MM.1S (cell line): ENCODE results near the gene TAF5L.

Experiments
- DNase-seq: peaks from one replicate; pipeline ENCODE4 v3.0.0-alpha.2; 2015
- H2AFZ ChIP-seq: fragments of 300-600 bp; sonication (generic); 2 replicates; pipeline ENCODE4 v1.6.0; 2016; ENCODE audit warnings: antibody characterized with exemption, low read length
- H3F3A ChIP-seq: fragments of 300-600 bp; sonication (generic); 2 replicates; pipeline ENCODE4 v1.6.1; 2016; ENCODE audit warnings: mild to moderate bottlenecking, antibody characterized with exemption, low read length, moderate library complexity, mixed read lengths; ENCODE audit not compliant: insufficient read depth
- H3K27ac ChIP-seq: fragments of 300-600 bp; sonication (generic); 2 replicates; pipeline ENCODE4 v1.5.1; 2016; ENCODE audit warnings: mild to moderate bottlenecking, low read length
- H3K27me3 ChIP-seq: fragments of 300-600 bp; sonication (generic); replicated peaks from 2 replicates; pipeline ENCODE4 v1.6.0; 2016; ENCODE audit warnings: low read length; ENCODE audit not compliant: insufficient read depth
- H3K36me3 ChIP-seq: fragments of 300-600 bp; sonication (generic); replicated peaks from 2 replicates; pipeline ENCODE4 v1.6.1; 2016; ENCODE audit warnings: mild to moderate bottlenecking, low read length, mixed read lengths; ENCODE audit not compliant: insufficient read depth
- H3K4me1 ChIP-seq: fragments of 300-600 bp; sonication (generic); 2 replicates; pipeline ENCODE4 v1.6.1; 2016; ENCODE audit warnings: low read length, mixed read lengths
- H3K4me2 ChIP-seq: fragments of 300-600 bp; sonication (generic); 2 replicates; pipeline ENCODE4 v1.6.0; 2016; ENCODE audit warnings: low read depth, low read length
- H3K4me3 ChIP-seq: fragments of 300-600 bp; sonication (generic); 2 replicates; pipeline ENCODE4 v1.5.1; 2016; ENCODE audit warnings: low read length, mixed read lengths
- H3K79me2 ChIP-seq: fragments of 300-600 bp; sonication (generic); 2 replicates; pipeline ENCODE4 v1.6.1; 2016; ENCODE audit warnings: mixed run types, low read length, mixed read lengths
- H3K9ac ChIP-seq: fragments of 300-600 bp; sonication (generic); 2 replicates; pipeline ENCODE4 v1.6.1; 2016; ENCODE audit warnings: low read length, mixed read lengths
- H3K9me2 ChIP-seq: fragments of 300-600 bp; sonication (generic); replicated peaks from 2 replicates; pipeline ENCODE4 v1.6.1; 2016; ENCODE audit warnings: mild to moderate bottlenecking, low read length, mixed read lengths; ENCODE audit not compliant: insufficient read depth
- H3K9me3 ChIP-seq: fragments of 300-600 bp; sonication (generic); replicated peaks from 2 replicates; pipeline ENCODE4 v1.6.1; 2016; ENCODE audit warnings: mild to moderate bottlenecking, low read length, mixed read lengths; ENCODE audit not compliant: insufficient read depth
- H4K20me1 ChIP-seq: fragments of 300-600 bp; sonication (generic); 2 replicates; pipeline ENCODE4 v1.6.1; 2016; ENCODE audit warnings: mild to moderate bottlenecking, low read length, moderate library complexity, mixed read lengths; ENCODE audit not compliant: insufficient read depth
- EZH2 ChIP-seq: fragments of 300-600 bp; sonication (generic); optimal IDR thresholded peaks from 2 replicates; pipeline ENCODE3; 2017; ENCODE audit warnings: low read depth, mild to moderate bottlenecking, antibody characterized with exemption, low read length, mixed read lengths
- EZH2phosphoT487 ChIP-seq: fragments of 300-600 bp; sonication (generic); IDR thresholded peaks from 2 replicates; pipeline ENCODE4 v1.6.1; 2018; ENCODE audit warnings: antibody characterized with exemption, low read length
- TF ChIP-seq, protein P1 (sequence below): fragments of 300-600 bp; sonication (generic); IDR thresholded peaks from 2 replicates; pipeline ENCODE4 v1.5.1; 2016; ENCODE audit warnings: antibody characterized with exemption, low read length, mixed read lengths

TAF5L gene

DNA sequence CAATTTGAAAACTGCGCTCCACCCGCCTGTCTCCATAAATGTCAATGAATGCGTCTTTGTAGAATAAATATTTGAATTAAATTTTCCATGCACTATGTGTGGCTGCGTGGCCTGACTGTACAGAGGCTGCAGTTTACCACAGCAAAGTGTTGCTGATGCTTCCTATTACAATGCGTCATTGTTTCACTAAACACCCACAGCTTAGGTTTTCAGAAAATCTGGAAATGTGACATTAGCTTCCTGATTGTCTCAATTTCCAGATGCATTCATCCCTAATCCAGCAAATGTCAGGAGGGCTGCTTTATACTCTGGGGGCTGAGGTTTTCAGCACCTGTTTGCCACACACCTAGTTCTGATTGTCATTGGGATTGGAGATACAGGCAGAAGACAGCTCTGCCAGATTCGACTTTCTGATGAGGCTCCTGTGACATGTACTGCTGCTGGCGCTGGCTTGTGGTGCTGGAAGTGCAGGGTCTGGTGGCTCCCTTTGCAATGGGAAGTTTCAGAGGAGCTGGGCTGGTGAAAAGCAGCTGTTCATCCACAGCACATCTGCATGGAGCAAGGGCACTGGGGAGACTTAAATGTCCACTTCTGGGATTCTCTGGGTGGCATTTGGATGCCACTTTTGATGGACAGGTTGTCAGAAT is 40.1 kb upstream of the TAF5L start:
- H3K9me2 ChIP-seq: no peaks in the 10 kb centered on the region
- H3K27ac ChIP-seq: no peak overlapping the region
- no peak overlapping the region for H3K4me3 ChIP-seq
- no peak overlapping the region for H3K4me2 ChIP-seq
- no peak for TF ChIP-seq EZH2
- TF ChIP-seq EZH2phosphoT487: no peak
- TF ChIP-seq, protein P1, sequence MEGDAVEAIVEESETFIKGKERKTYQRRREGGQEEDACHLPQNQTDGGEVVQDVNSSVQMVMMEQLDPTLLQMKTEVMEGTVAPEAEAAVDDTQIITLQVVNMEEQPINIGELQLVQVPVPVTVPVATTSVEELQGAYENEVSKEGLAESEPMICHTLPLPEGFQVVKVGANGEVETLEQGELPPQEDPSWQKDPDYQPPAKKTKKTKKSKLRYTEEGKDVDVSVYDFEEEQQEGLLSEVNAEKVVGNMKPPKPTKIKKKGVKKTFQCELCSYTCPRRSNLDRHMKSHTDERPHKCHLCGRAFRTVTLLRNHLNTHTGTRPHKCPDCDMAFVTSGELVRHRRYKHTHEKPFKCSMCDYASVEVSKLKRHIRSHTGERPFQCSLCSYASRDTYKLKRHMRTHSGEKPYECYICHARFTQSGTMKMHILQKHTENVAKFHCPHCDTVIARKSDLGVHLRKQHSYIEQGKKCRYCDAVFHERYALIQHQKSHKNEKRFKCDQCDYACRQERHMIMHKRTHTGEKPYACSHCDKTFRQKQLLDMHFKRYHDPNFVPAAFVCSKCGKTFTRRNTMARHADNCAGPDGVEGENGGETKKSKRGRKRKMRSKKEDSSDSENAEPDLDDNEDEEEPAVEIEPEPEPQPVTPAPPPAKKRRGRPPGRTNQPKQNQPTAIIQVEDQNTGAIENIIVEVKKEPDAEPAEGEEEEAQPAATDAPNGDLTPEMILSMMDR: no peak
- no peaks in the 10 kb centered on the region for H3F3A ChIP-seq
- DNase-seq: no peak
- H3K79me2 ChIP-seq: no peaks in the 10 kb centered on the region
- no peaks in the 10 kb centered on the region for H3K36me3 ChIP-seq
- H3K9ac ChIP-seq: no peak overlapping the region
- no peaks in the 10 kb centered on the region for H3K9me3 ChIP-seq
- H4K20me1 ChIP-seq: no peaks in the 10 kb centered on the region
- H3K4me1 ChIP-seq: no peaks in the 10 kb centered on the region
- no peaks in the 10 kb centered on the region for H3K27me3 ChIP-seq
- no peak overlapping the region for H2AFZ ChIP-seq

- Histone ChIP-seq H3K4me2 (no peak overlapping the region), H3K4me1 (no peaks in the 10 kb centered on the region), H3F3A (no peaks in the 10 kb centered on the region), H4K20me1 (no peaks in the 10 kb centered on the region), H3K4me3 (no peak overlapping the region), H3K9me2 (no peaks in the 10 kb centered on the region), H3K9me3 (no peaks in the 10 kb centered on the region), H3K79me2 (no peaks in the 10 kb centered on the region), H3K36me3 (peaks cover 2% of the 10 kb centered on the region; the same call in 1 of the 2 replicates), H3K9ac (no peak overlapping the region), H2AFZ (no peak overlapping the region), H3K27ac (no peak overlapping the region), H3K27me3 (no peaks in the 10 kb centered on the region)
- TF ChIP-seq EZH2phosphoT487 (no peak), EZH2 (no peak)
- TF ChIP-seq, protein P1: no peak
- no peak for DNase-seq
Observed at GRCh38 chr1:229664133-229664689, 38.3 kb upstream of the TAF5L start.

- Histone ChIP-seq H2AFZ (no peak overlapping the region), H3K27me3 (no peaks in the 10 kb centered on the region), H3K36me3 (peaks cover 6% of the 10 kb centered on the region; the same call in 1 of the 2 replicates), H3K9me3 (no peaks in the 10 kb centered on the region), H3K4me1 (no peaks in the 10 kb centered on the region), H3K9me2 (no peaks in the 10 kb centered on the region), H3K4me2 (no peak overlapping the region), H4K20me1 (no peaks in the 10 kb centered on the region), H3K4me3 (no peak overlapping the region), H3K79me2 (no peaks in the 10 kb centered on the region; the same call in 1 of the 2 replicates), H3F3A (no peaks in the 10 kb centered on the region), H3K27ac (no peak overlapping the region), H3K9ac (no peak overlapping the region)
- no peak for DNase-seq
- TF ChIP-seq, protein P1: no peak
- TF ChIP-seq EZH2: no peak
- TF ChIP-seq EZH2phosphoT487: no peak
Observed at GRCh38 chr1:229661897-229662296, 36.0 kb upstream of the TAF5L start.
